NB4 (cell line): Measurements from ENCODE around the gene STAB1.

Source experiments
- DNase-seq: peaks from one replicate; pipeline ENCODE4 v3.0.0; 2010; ENCODE audit warnings: low read depth
- H3K4me3 ChIP-seq: one replicate; pipeline ENCODE4 v1.5.1; 2011; ENCODE audit warnings: mild to moderate bottlenecking, low read depth, low read length, moderate library complexity
- CTCF ChIP-seq: IDR thresholded peaks from one replicate; pipeline ENCODE4 v1.5.1; 2012; ENCODE audit warnings: low read depth, low read length
- MAX ChIP-seq: IDR thresholded peaks from 2 replicates; pipeline ENCODE4 v1.6.1; 2011; ENCODE audit warnings: low read depth, low read length
- MYC ChIP-seq: IDR thresholded peaks from 2 replicates; pipeline ENCODE4 v1.6.1; 2011; ENCODE audit warnings: low read depth, low read length
- POLR2A ChIP-seq: IDR thresholded peaks from 2 replicates; pipeline ENCODE4 v1.6.1; 2011; ENCODE audit warnings: mild to moderate bottlenecking; ENCODE audit not compliant: insufficient read length; ENCODE audit errors: extremely low read depth

Gene STAB1

GRCh38 chr3:52544937-52545336 is 49.8 kb downstream of the STAB1 start:
- DNase-seq, result no peak
- no peak overlapping the region for H3K4me3 ChIP-seq
- TF ChIP-seq POLR2A (no peak), CTCF (no peak), MAX (no peak), MYC (no peak)

GRCh38 chr3:52546111-52546901 is 51.2 kb downstream of the STAB1 start:
- TF ChIP-seq CTCF (no peak), MAX (no peak), POLR2A (no peak), MYC (no peak)
- no peak for DNase-seq
- H3K4me3 ChIP-seq, result no peak overlapping the region

GRCh38 chr3:52547143-52547542 is 52.0 kb downstream of the STAB1 start:
- H3K4me3 ChIP-seq, result no peak overlapping the region
- DNase-seq, result no peak
- TF ChIP-seq POLR2A, result no peak
- TF ChIP-seq MYC, result no peak
- TF ChIP-seq MAX, result no peak
- no peak for TF ChIP-seq CTCF

- no peak overlapping the region for H3K4me3 ChIP-seq
- no peak for DNase-seq
- TF ChIP-seq MYC, result no peak
Observed at GRCh38 chr3:52551118-52551517, 56.0 kb downstream of the STAB1 start.

GRCh38 chr3:52552089-52552488 is 57.0 kb downstream of the STAB1 start:
- no peak for TF ChIP-seq MAX
- no peak for TF ChIP-seq POLR2A
- no peak for TF ChIP-seq MYC
- TF ChIP-seq CTCF, result no peak
- peak; percentile 14 for DNase-seq
- no peak overlapping the region for H3K4me3 ChIP-seq

GRCh38 chr3:52554026-52554755 is 59.1 kb downstream of the STAB1 start:
- TF ChIP-seq MYC, result no peak
- TF ChIP-seq MAX, result no peak
- no peak for TF ChIP-seq POLR2A
- no peak for TF ChIP-seq CTCF
- DNase-seq, result no peak

More at GRCh38 chr3:52554026-52554755, 59.1 kb downstream of the STAB1 start:
- no peak overlapping the region for H3K4me3 ChIP-seq
